HS-5 (cell line): ENCODE results near the gene ANKRD37.
A peak's percentile ranks its signal among the peaks of the same experiment; 100 is the strongest.

Experiments
- DNase-seq: peaks from one replicate; pipeline ENCODE4 v3.0.0-alpha.2; 2012; ENCODE audit warnings: low read depth

Gene ANKRD37

GRCh38 chr4:185380320-185380719, 16.3 kb upstream of the ANKRD37 start:
- DNase-seq: no peak

GRCh38 chr4:185381288-185382196, 15.1 kb upstream of the ANKRD37 start:
- no peak for DNase-seq

GRCh38 chr4:185382754-185383153, 13.9 kb upstream of the ANKRD37 start:
- no peak for DNase-seq

- DNase-seq: no peak
Observed at GRCh38 chr4:185383451-185383850, 13.2 kb upstream of the ANKRD37 start.

- DNase-seq: no peak
Observed at GRCh38 chr4:185384061-185384460, 12.6 kb upstream of the ANKRD37 start.

- DNase-seq: no peak
Observed at GRCh38 chr4:185384930-185385331, 11.7 kb upstream of the ANKRD37 start.

- DNase-seq: no peak
Observed at GRCh38 chr4:185387957-185388356, 8.7 kb upstream of the ANKRD37 start.

GRCh38 chr4:185390941-185391340, 5.7 kb upstream of the ANKRD37 start:
- no peak for DNase-seq

- DNase-seq: no peak
Observed at GRCh38 chr4:185392156-185392555, 4.5 kb upstream of the ANKRD37 start.

GRCh38 chr4:185394568-185395237, 1.9 kb upstream of the ANKRD37 start:
- no peak for DNase-seq

GRCh38 chr4:185395238-185395955, 1.2 kb upstream of the ANKRD37 start, which contains the start of gene LRP2BP:
LRP2BP (minus strand) TSS chr4:185395924; CDS start chr4:185378186, 17,738 bp downstream.
- peak; percentile 61 for DNase-seq

- DNase-seq: peak; percentile 86
Observed at GRCh38 chr4:185395956-185396723, 501 bp upstream of the ANKRD37 start.

GRCh38 chr4:185398618-185399017, 2.0 kb downstream of the ANKRD37 start:
- DNase-seq: no peak

- DNase-seq: no peak
Observed at GRCh38 chr4:185399466-185399865, 2.8 kb downstream of the ANKRD37 start.

GRCh38 chr4:185404031-185404430, 7.4 kb downstream of the ANKRD37 start:
- DNase-seq: no peak

- no peak for DNase-seq
Observed at GRCh38 chr4:185405296-185405999, 8.8 kb downstream of the ANKRD37 start.

GRCh38 chr4:185408432-185408831, 11.8 kb downstream of the ANKRD37 start:
- no peak for DNase-seq

- DNase-seq: no peak
Observed at GRCh38 chr4:185411849-185412248, 15.2 kb downstream of the ANKRD37 start.

GRCh38 chr4:185412412-185412811, 15.8 kb downstream of the ANKRD37 start:
- no peak for DNase-seq

- no peak for DNase-seq
Observed at GRCh38 chr4:185416955-185417354, 20.3 kb downstream of the ANKRD37 start.
